ENCODE data around the gene PRR3. TPM values are rescaled to one million over a fixed set of nuclear protein-coding genes. Genes with fewer than 3 reads are reported as not detected.

PRR3 gene
- total and polyA plus RNA-seq, 2 of the 13 experiments (the other 11 are each of a cell fraction or from before 2014, with no cell fraction given) = 14.6 to 21.2 TPM

- TF ChIP-seq, protein P1, sequence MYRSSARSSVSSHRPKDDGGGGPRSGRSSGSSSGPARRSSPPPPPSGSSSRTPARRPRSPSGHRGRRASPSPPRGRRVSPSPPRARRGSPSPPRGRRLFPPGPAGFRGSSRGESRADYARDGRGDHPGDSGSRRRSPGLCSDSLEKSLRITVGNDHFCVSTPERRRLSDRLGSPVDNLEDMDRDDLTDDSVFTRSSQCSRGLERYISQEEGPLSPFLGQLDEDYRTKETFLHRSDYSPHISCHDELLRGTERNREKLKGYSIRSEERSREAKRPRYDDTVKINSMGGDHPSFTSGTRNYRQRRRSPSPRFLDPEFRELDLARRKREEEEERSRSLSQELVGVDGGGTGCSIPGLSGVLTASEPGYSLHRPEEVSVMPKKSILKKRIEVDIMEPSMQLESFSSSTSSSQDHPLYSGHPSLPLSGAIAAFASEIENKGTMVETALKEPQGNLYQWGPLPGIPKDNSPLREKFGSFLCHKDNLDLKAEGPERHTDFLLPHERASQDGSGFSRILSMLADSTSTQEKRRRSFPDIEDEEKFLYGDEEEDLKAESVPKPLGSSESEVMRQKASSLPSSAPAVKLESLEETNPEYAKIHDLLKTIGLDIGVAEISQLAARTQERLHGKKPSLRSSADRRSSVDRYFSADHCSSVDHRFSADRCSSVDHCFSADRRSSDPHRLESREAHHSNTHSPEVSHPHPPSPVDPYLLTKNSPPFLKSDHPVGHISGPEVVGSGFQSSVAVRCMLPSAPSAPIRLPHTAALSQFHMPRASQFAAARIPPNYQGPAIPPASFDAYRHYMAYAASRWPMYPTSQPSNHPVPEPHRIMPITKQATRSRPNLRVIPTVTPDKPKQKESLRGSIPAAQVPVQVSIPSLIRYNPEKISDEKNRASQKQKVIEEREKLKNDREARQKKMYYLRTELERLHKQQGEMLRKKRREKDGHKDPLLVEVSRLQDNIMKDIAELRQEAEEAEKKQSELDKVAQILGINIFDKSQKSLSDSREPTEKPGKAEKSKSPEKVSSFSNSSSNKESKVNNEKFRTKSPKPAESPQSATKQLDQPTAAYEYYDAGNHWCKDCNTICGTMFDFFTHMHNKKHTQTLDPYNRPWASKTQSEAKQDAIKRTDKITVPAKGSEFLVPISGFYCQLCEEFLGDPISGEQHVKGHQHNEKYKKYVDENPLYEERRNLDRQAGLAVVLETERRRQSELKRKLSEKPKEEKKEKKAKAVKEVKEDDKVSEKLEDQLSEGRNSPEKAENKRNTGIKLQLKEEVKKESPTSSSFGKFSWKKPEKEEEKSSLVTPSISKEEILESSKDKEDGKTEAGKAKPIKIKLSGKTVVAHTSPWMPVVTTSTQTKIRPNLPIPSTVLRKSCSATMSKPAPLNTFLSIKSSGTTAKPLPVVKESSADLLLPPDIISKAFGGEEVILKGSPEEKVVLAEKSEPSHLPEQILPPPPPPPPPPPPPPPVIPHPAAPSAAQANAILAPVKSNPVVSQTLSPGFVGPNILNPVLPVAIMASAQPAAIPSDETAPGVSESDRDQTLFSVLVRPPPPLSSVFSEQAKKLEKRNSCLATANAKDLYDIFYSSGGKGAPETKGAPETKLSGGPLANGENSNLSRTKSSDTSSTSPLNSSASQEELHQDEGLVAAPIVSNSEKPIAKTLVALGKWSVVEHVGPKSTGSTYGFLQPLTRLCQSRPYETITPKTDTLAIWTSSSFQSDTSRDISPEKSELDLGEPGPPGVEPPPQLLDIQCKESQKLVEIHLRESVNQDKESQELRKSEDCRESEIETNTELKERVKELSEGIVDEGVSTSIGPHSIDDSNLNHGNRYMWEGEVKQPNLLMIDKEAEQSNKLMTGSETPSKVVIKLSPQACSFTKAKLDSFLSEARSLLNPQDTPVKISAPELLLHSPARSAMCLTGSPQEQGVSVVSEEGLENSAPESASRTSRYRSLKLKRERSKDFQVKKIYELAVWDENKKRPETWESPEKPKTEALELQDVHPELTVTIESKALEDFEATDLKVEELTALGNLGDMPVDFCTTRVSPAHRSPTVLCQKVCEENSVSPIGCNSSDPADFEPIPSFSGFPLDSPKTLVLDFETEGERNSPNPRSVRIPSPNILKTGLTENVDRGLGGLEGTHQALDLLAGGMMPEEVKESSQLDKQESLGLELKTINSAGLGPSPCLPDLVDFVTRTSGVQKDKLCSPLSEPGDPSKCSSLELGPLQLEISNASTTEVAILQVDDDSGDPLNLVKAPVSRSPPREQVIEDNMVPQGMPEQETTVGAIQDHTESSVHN (CRISPR knock-in tag; IDR thresholded peaks at IDR 0.05) = peak; percentile 98
- TF ChIP-seq NCOA2 (CRISPR knock-in tag; IDR thresholded peaks at IDR 0.05) (peak; percentile 47), SKI (IDR thresholded peaks at IDR 0.05; ENCODE audit: partially characterized antibody) (no peak), RFX1 (IDR thresholded peaks at IDR 0.05) (peak; percentile 92), ZMAT3 (CRISPR knock-in tag; conservative IDR thresholded peaks at IDR 0.05) (peak; percentile 83), KLF12 (CRISPR knock-in tag; IDR thresholded peaks at IDR 0.05; ENCODE audit: borderline replicate concordance) (no peak), ZFP90 (CRISPR knock-in tag; IDR thresholded peaks at IDR 0.05; ENCODE audit: borderline replicate concordance) (peak; percentile 61; the same call in 1 of the 2 replicates), HDAC2 (CRISPR knock-in tag; IDR thresholded peaks at IDR 0.05) (peak; percentile 57), ZFY (CRISPR knock-in tag; IDR thresholded peaks at IDR 0.05) (peak; percentile 90), MBD4 (IDR thresholded peaks at IDR 0.05; ENCODE audit: borderline replicate concordance, low read length) (no peak), MXD4 (CRISPR knock-in tag; IDR thresholded peaks at IDR 0.05) (peak; percentile 80; the same call in 1 of the 2 replicates), BRD4 (CRISPR knock-in tag; IDR thresholded peaks at IDR 0.05) (no peak; the same call in 1 of the 2 replicates)
- TF ChIP-seq, protein P2, sequence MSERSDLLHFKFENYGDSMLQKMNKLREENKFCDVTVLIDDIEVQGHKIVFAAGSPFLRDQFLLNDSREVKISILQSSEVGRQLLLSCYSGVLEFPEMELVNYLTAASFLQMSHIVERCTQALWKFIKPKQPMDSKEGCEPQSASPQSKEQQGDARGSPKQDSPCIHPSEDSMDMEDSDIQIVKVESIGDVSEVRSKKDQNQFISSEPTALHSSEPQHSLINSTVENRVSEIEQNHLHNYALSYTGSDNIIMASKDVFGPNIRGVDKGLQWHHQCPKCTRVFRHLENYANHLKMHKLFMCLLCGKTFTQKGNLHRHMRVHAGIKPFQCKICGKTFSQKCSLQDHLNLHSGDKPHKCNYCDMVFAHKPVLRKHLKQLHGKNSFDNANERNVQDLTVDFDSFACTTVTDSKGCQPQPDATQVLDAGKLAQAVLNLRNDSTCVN (CRISPR knock-in tag; IDR thresholded peaks at IDR 0.05; ENCODE audit: borderline replicate concordance) = peak; percentile 73; the same call in 1 of the 2 replicates
- TF ChIP-seq, protein P3, sequence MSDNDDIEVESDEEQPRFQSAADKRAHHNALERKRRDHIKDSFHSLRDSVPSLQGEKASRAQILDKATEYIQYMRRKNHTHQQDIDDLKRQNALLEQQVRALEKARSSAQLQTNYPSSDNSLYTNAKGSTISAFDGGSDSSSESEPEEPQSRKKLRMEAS (IDR thresholded peaks at IDR 0.05) = peak; percentile 99
- TF ChIP-seq, protein P4, sequence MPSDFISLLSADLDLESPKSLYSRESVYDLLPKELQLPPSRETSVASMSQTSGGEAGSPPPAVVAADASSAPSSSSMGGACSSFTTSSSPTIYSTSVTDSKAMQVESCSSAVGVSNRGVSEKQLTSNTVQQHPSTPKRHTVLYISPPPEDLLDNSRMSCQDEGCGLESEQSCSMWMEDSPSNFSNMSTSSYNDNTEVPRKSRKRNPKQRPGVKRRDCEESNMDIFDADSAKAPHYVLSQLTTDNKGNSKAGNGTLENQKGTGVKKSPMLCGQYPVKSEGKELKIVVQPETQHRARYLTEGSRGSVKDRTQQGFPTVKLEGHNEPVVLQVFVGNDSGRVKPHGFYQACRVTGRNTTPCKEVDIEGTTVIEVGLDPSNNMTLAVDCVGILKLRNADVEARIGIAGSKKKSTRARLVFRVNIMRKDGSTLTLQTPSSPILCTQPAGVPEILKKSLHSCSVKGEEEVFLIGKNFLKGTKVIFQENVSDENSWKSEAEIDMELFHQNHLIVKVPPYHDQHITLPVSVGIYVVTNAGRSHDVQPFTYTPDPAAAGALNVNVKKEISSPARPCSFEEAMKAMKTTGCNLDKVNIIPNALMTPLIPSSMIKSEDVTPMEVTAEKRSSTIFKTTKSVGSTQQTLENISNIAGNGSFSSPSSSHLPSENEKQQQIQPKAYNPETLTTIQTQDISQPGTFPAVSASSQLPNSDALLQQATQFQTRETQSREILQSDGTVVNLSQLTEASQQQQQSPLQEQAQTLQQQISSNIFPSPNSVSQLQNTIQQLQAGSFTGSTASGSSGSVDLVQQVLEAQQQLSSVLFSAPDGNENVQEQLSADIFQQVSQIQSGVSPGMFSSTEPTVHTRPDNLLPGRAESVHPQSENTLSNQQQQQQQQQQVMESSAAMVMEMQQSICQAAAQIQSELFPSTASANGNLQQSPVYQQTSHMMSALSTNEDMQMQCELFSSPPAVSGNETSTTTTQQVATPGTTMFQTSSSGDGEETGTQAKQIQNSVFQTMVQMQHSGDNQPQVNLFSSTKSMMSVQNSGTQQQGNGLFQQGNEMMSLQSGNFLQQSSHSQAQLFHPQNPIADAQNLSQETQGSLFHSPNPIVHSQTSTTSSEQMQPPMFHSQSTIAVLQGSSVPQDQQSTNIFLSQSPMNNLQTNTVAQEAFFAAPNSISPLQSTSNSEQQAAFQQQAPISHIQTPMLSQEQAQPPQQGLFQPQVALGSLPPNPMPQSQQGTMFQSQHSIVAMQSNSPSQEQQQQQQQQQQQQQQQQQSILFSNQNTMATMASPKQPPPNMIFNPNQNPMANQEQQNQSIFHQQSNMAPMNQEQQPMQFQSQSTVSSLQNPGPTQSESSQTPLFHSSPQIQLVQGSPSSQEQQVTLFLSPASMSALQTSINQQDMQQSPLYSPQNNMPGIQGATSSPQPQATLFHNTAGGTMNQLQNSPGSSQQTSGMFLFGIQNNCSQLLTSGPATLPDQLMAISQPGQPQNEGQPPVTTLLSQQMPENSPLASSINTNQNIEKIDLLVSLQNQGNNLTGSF (CRISPR knock-in tag; IDR thresholded peaks at IDR 0.05) = peak; percentile 77; the same call in 1 of the 2 replicates
Observed at GRCh38 chr6:30556906-30557682, at the start of gene PRR3 (continued).
